A673 (cell line): ENCODE results near the gene DOCK10. TPM values are rescaled to one million over a fixed set of nuclear protein-coding genes. Genes with fewer than 3 reads are reported as not detected.

ENCODE experiments used
- BruUV-seq: library from RNA; stranded (reverse); fragments of 400-500 nt; replicated peaks from 2 replicates; lab custom pipeline; 2021; lab: Mats Ljungman, UMichigan
- CTCF ChIA-PET: fragments of 300-600 bp; sonication (Branson Sonifier 250); formaldehyde crosslinking; loops from one replicate; lab custom pipeline; 2022; ENCODE audit warnings: antibody characterized with exemption; lab: Charles Lee
- POLR2A ChIA-PET: fragments of 300-600 bp; sonication (Branson Sonifier 250); formaldehyde crosslinking; loops from one replicate; lab custom pipeline; 2022; ENCODE audit warnings: antibody characterized with exemption; ENCODE audit not compliant: low non-redundant PET; lab: Charles Lee
- DNase-seq: peaks from one replicate; pipeline ENCODE4 v3.0.0-alpha.2; 2015; ENCODE audit warnings: low spot score
- H3K27ac ChIP-seq: fragments of 200-600 bp; sonication (generic); 2 replicates; pipeline ENCODE4 v1.5.1; 2016; ENCODE audit warnings: mixed run types, low read depth, mild to moderate bottlenecking, mixed read lengths, antibody characterized with exemption, low read length; ENCODE audit not compliant: poor library complexity, severe bottlenecking
- H3K27me3 ChIP-seq: fragments of 200-600 bp; sonication (generic); replicated peaks from 2 replicates; pipeline ENCODE4 v1.6.1; 2017; ENCODE audit warnings: mixed run types, low read depth, mild to moderate bottlenecking, mixed read lengths, antibody characterized with exemption, low read length; ENCODE audit not compliant: insufficient read depth, poor library complexity
- H3K36me3 ChIP-seq: fragments of 200-600 bp; sonication (generic); 2 replicates; pipeline ENCODE4 v1.6.1; 2016; ENCODE audit warnings: mixed run types, mild to moderate bottlenecking, mixed read lengths, antibody characterized with exemption, low read length; ENCODE audit not compliant: insufficient read depth, poor library complexity, severe bottlenecking
- H3K4me1 ChIP-seq: fragments of 200-600 bp; sonication (generic); 2 replicates; pipeline ENCODE4 v1.6.1; 2017; ENCODE audit warnings: mixed run types, mild to moderate bottlenecking, mixed read lengths, antibody characterized with exemption, low read length; ENCODE audit not compliant: insufficient read depth, poor library complexity, severe bottlenecking
- H3K4me3 ChIP-seq: fragments of 200-600 bp; sonication (generic); 2 replicates; pipeline ENCODE4 v1.5.1; 2016; ENCODE audit warnings: low read depth, mixed run types, mild to moderate bottlenecking, mixed read lengths, low read length; ENCODE audit not compliant: poor library complexity, severe bottlenecking
- H3K9me3 ChIP-seq: fragments of 200-600 bp; sonication (generic); 2 replicates; pipeline ENCODE4 v1.6.1; 2016; ENCODE audit warnings: mixed run types, low read depth, mild to moderate bottlenecking, mixed read lengths, antibody characterized with exemption, low read length; ENCODE audit not compliant: poor library complexity, severe bottlenecking
- EZH2 ChIP-seq: fragments of 200-600 bp; sonication (generic); IDR thresholded peaks from 2 replicates; pipeline ENCODE4 v1.6.1; 2017; ENCODE audit warnings: borderline replicate concordance, low read depth, mild to moderate bottlenecking, mixed read lengths, antibody characterized with exemption, low read length; ENCODE audit not compliant: poor library complexity, severe bottlenecking
- intact Hi-C: fragments of 100-400 bp; cut with micrococcal nuclease; formaldehyde crosslinking; loops from one replicate; pipeline ENCODE4 v1.10.0; 2022; ENCODE audit not compliant: unreplicated experiment
- total RNA-seq: library from RNA; stranded (reverse); gene quantifications from 2 replicates; pipeline ENCODE4 v1.2.3, GENCODE V29; 2021
- TF ChIP-seq, protein P1 (sequence below): fragments of 300-800, 200-600 bp; sonication (generic); conservative IDR thresholded peaks from 2 replicates; pipeline ENCODE4 v1.5.1; 2017; ENCODE audit warnings: low read depth, mild to moderate bottlenecking, antibody characterized with exemption, low read length, moderate library complexity, mixed read lengths

Gene DOCK10
- total RNA-seq, 1 experiment from 2014 or later: 5.1 TPM

DNA sequence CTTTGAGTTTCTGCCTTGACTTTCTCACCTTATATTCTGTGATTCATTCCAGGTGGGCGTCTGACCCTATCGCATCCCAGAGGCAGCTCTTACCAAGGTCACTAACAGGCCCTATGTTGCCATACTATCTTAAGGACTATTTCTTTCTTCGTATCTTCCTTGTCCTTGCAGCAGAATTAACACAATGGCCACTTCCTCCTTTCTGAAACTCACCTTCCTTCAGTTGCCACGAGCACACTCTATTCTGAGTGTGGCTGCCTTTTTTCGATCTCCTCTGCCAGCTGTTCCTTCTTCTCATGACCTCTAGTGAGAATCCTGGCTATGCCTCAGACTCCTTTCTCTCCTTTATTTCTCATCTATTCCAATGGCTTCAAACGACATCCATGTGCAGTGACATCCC lies 165.7 kb downstream of the DOCK10 start:
- no peak for DNase-seq
- TF ChIP-seq, protein P1, sequence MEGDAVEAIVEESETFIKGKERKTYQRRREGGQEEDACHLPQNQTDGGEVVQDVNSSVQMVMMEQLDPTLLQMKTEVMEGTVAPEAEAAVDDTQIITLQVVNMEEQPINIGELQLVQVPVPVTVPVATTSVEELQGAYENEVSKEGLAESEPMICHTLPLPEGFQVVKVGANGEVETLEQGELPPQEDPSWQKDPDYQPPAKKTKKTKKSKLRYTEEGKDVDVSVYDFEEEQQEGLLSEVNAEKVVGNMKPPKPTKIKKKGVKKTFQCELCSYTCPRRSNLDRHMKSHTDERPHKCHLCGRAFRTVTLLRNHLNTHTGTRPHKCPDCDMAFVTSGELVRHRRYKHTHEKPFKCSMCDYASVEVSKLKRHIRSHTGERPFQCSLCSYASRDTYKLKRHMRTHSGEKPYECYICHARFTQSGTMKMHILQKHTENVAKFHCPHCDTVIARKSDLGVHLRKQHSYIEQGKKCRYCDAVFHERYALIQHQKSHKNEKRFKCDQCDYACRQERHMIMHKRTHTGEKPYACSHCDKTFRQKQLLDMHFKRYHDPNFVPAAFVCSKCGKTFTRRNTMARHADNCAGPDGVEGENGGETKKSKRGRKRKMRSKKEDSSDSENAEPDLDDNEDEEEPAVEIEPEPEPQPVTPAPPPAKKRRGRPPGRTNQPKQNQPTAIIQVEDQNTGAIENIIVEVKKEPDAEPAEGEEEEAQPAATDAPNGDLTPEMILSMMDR: no peak
- TF ChIP-seq EZH2: no peak
- Histone ChIP-seq H3K4me1 (no peaks in the 10 kb centered on the region), H3K9me3 (no peaks in the 10 kb centered on the region), H3K36me3 (no peaks in the 10 kb centered on the region), H3K27ac (no peak overlapping the region), H3K4me3 (no peak overlapping the region), H3K27me3 (no peaks in the 10 kb centered on the region)
- POLR2A ChIA-PET: no interaction called here
- BruUV-seq: no TSS peak
- intact Hi-C loops: no loop called here
- CTCF ChIA-PET: no interaction called here

DNA sequence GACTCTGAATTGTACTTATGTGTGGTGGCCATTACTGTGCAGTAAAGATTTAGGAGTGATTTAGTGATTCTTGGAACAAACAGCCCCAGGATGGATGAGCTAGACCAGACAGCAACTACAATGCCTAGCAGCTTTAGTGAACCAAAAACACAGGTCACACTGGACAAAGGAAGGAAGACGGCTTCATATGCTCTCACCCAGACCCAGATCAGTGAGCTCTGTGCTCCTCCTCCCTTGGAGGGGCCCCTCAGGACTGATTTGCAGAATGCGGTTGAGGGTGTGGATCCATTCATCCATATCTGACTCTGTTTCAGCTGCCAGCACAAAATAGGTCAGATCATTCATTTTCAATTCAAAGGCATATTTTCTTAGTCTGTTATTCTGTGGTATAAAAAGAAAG lies 166.4 kb downstream of the DOCK10 start:
- ChIA-PET CTCF (no interaction called here), POLR2A (no interaction called here)
- no peak for DNase-seq
- BruUV-seq: no TSS peak
- Histone ChIP-seq H3K27ac (no peak overlapping the region), H3K9me3 (no peaks in the 10 kb centered on the region), H3K27me3 (no peaks in the 10 kb centered on the region), H3K4me3 (no peak overlapping the region), H3K36me3 (no peaks in the 10 kb centered on the region), H3K4me1 (no peaks in the 10 kb centered on the region)
- TF ChIP-seq, protein P1: no peak
- no peak for TF ChIP-seq EZH2
- intact Hi-C loops: no loop called here

DNA sequence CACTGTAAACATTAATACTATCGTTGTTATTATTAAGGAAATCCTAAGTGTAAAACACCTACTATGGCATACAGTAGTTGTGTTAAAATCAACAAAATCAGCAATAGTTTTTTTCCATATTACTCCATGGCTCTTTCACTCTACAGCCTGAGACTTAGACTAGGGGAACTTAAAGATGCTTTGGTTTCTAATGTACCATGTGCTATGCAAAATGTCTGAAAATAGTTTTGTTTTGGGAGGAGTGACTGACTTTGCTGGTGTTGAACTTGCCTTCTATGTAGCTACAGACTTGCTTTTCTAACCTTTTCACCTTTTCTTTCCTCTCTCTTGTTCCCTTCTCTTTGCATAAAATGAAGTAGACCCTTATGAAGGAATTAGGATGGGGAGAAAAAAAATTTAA lies 167.1 kb downstream of the DOCK10 start:
- CTCF ChIA-PET: no interaction called here

More for the DNA sequence above, 167.1 kb downstream of the DOCK10 start:
- H3K27me3 ChIP-seq: no peaks in the 10 kb centered on the region
- H3K4me3 ChIP-seq: no peak overlapping the region
- POLR2A ChIA-PET: no interaction called here
- no peaks in the 10 kb centered on the region for H3K36me3 ChIP-seq
- intact Hi-C loops: no loop called here
- TF ChIP-seq, protein P1: no peak
- no peak for TF ChIP-seq EZH2
- DNase-seq: no peak
- no peaks in the 10 kb centered on the region for H3K4me1 ChIP-seq
- no peak overlapping the region for H3K27ac ChIP-seq
- BruUV-seq: no TSS peak
- no peaks in the 10 kb centered on the region for H3K9me3 ChIP-seq
